Bone marrow (tissue), 2 donors: ENCODE results near the gene TEX48.
A peak's percentile ranks its signal among the peaks of the same experiment; 100 is the strongest.

ENCODE experiments used
- DNase-seq, 2 donors: peaks; one replicate each; lab custom pipeline; 2025; lab: John Stamatoyannopoulos, UW

Gene TEX48

GRCh38 chr9:114693248-114693855, 11.4 kb upstream of the TEX48 start:
- no peak for DNase-seq

- no peak for DNase-seq
Observed at GRCh38 chr9:114691956-114692295, 9.9 kb upstream of the TEX48 start.

GRCh38 chr9:114691046-114691955, 9.3 kb upstream of the TEX48 start:
- no peak for DNase-seq

GRCh38 chr9:114690308-114690707, 8.3 kb upstream of the TEX48 start:
- DNase-seq = no peak

- no peak for DNase-seq
Observed at GRCh38 chr9:114689813-114690212, 7.8 kb upstream of the TEX48 start.

GRCh38 chr9:114688909-114689610, 7.1 kb upstream of the TEX48 start:
- DNase-seq = no peak

GRCh38 chr9:114688379-114688778, 6.4 kb upstream of the TEX48 start:
- no peak for DNase-seq

- no peak for DNase-seq
Observed at GRCh38 chr9:114687034-114687433, 5.0 kb upstream of the TEX48 start.

GRCh38 chr9:114685951-114686350, 4.0 kb upstream of the TEX48 start:
- no peak for DNase-seq

- no peak for DNase-seq
Observed at GRCh38 chr9:114684036-114684435, 2.0 kb upstream of the TEX48 start.

GRCh38 chr9:114682846-114683245, 854 bp upstream of the TEX48 start:
- DNase-seq = no peak

- no peak for DNase-seq
Observed at GRCh38 chr9:114680259-114681001, 1.6 kb downstream of the TEX48 start.

- no peak for DNase-seq
Observed at GRCh38 chr9:114678795-114679194, 3.2 kb downstream of the TEX48 start.

GRCh38 chr9:114678130-114678529, 3.9 kb downstream of the TEX48 start:
- no peak for DNase-seq

GRCh38 chr9:114677418-114677817, 4.6 kb downstream of the TEX48 start:
- DNase-seq = peak in 1 of 2 donors; percentile 96

GRCh38 chr9:114676901-114677300, 5.1 kb downstream of the TEX48 start:
- DNase-seq = no peak

- DNase-seq = no peak
Observed at GRCh38 chr9:114674798-114675540, 7.0 kb downstream of the TEX48 start.

- DNase-seq = no peak
Observed at GRCh38 chr9:114674076-114674797, 7.8 kb downstream of the TEX48 start.

- DNase-seq = no peak
Observed at GRCh38 chr9:114671605-114672004, 10.4 kb downstream of the TEX48 start.

GRCh38 chr9:114669961-114670360, 12.0 kb downstream of the TEX48 start:
- no peak for DNase-seq

- no peak for DNase-seq
Observed at GRCh38 chr9:114668146-114668545, 13.8 kb downstream of the TEX48 start.
